Breast epithelium (tissue), 4 donors: ENCODE measurements around the gene BPGM. TPM values are rescaled to one million over a fixed set of nuclear protein-coding genes. Genes with fewer than 3 reads are reported as not detected.

Experiments used
- DNase-seq, 2 donors: peaks; one replicate each; pipeline ENCODE4 v3.0.0-alpha.2; 2019; ENCODE audit warnings: low spot score in 2 of 2
- H3K27ac ChIP-seq, 2 donors: fragments of 200-600 bp; sonication (generic) in 1 of 2; one replicate each; pipeline ENCODE4 v1.5.1; 2016 to 2019; ENCODE audit warnings: mild to moderate bottlenecking in 1 of 2
- H3K27me3 ChIP-seq, 2 donors: fragments of 200-600 bp; sonication (generic) in 1 of 2; one replicate each; pipeline versions ENCODE4 v1.5.1 to v1.6.0; 2017 to 2019; ENCODE audit warnings: control low read depth in 1 of 2, mild to moderate bottlenecking in 1 of 2
- H3K36me3 ChIP-seq: fragments of 200-600 bp; one replicate; pipeline ENCODE4 v1.5.1; 2019
- H3K4me1 ChIP-seq, 2 donors: fragments of 200-600 bp; sonication (generic); one replicate each; pipeline ENCODE4 v1.5.1; 2016 to 2019; ENCODE audit warnings: control low read depth in 1 of 2
- H3K4me3 ChIP-seq, 3 donors: fragments of 200-600 bp; sonication (generic); 1 replicate in 2 of 3; 2 replicates in 1 of 3; pipeline ENCODE4 v1.5.1; 2016 to 2019; ENCODE audit warnings: mild to moderate bottlenecking in 3 of 3, moderate library complexity in 2 of 3
- H3K9me3 ChIP-seq, 2 donors: fragments of 200-600 bp; sonication (generic) in 1 of 2; one replicate each; pipeline ENCODE4 v1.5.1; 2016 to 2019; ENCODE audit warnings: control low read depth in 1 of 2
- CTCF ChIP-seq, 3 donors: fragments of 450-650 bp; IDR thresholded peaks; one replicate each; pipeline ENCODE4 v1.5.1; 2016 to 2017; ENCODE audit warnings: antibody characterized with exemption in 3 of 3, mild to moderate bottlenecking in 3 of 3, moderate library complexity in 3 of 3
- POLR2A ChIP-seq: fragments of 450-650 bp; IDR thresholded peaks from one replicate; pipeline ENCODE4 v1.6.1; 2016; ENCODE audit warnings: antibody characterized with exemption, mild to moderate bottlenecking, moderate library complexity
- POLR2AphosphoS5 ChIP-seq, 3 donors: sonication (generic); formaldehyde crosslinking; IDR thresholded peaks; one replicate each; pipeline ENCODE4 v1.6.1; 2017; ENCODE audit warnings: antibody characterized with exemption in 3 of 3
- intact Hi-C: fragments of 100-400 bp; cut with DNase I; formaldehyde crosslinking; loops from one replicate; pipeline ENCODE4 v1.15.1; 2023; ENCODE audit warnings: low total_unique reads
- total RNA-seq, 3 donors: library from RNA; depleted of rRNA; stranded (reverse); fragments of >200 nt; gene quantifications; one replicate each; pipeline ENCODE4 v1.1.0, GENCODE V29; 2016

The BPGM gene
- total RNA-seq, 3 donors from 2014 or later, result 12.3 to 18.7 (median 16.4) TPM

- intact Hi-C loops, result no loop called here
- Histone ChIP-seq H3K4me1 (no peaks in the 10 kb centered on the region), H3K27me3 (no peaks in the 10 kb centered on the region), H3K27ac (peak overlapping the region; percentile 68 to 91), H3K4me3 (peak overlapping the region; percentile 59 to 76 (median 69)), H3K9me3 (no peaks in the 10 kb centered on the region), H3K36me3 (no peaks in the 10 kb centered on the region)
- TF ChIP-seq CTCF (IDR thresholded peaks at IDR 0.05), result no peak
- no peak for TF ChIP-seq POLR2AphosphoS5 (IDR thresholded peaks at IDR 0.05)
- TF ChIP-seq POLR2A, result no peak
- no peak for DNase-seq
Observed at GRCh38 chr7:134645935-134646334, 718 bp upstream of the BPGM start.

- H3K4me3 ChIP-seq, result no peak overlapping the region
- intact Hi-C loops, result no loop called here
- no peaks in the 10 kb centered on the region for H3K36me3 ChIP-seq
- no peak overlapping the region for H3K27ac ChIP-seq
- no peaks in the 10 kb centered on the region for H3K27me3 ChIP-seq
- no peaks in the 10 kb centered on the region for H3K4me1 ChIP-seq
- TF ChIP-seq POLR2A (no peak), CTCF (IDR thresholded peaks at IDR 0.05) (no peak), POLR2AphosphoS5 (IDR thresholded peaks at IDR 0.05) (no peak)
- no peak for DNase-seq
- H3K9me3 ChIP-seq, result no peaks in the 10 kb centered on the region
Observed at GRCh38 chr7:134648456-134648855, 1.8 kb downstream of the BPGM start.

- H3K4me3 ChIP-seq, result no peak overlapping the region
- intact Hi-C loops, result no loop called here
- no peak overlapping the region for H3K27ac ChIP-seq
- DNase-seq, result no peak
- TF ChIP-seq POLR2A, result no peak
- TF ChIP-seq CTCF (IDR thresholded peaks at IDR 0.05), result no peak
- no peak for TF ChIP-seq POLR2AphosphoS5 (IDR thresholded peaks at IDR 0.05)
- no peaks in the 10 kb centered on the region for H3K9me3 ChIP-seq
- no peaks in the 10 kb centered on the region for H3K36me3 ChIP-seq
- H3K27me3 ChIP-seq, result no peaks in the 10 kb centered on the region
- no peaks in the 10 kb centered on the region for H3K4me1 ChIP-seq
Observed at GRCh38 chr7:134649226-134649775, 2.6 kb downstream of the BPGM start.

GRCh38 chr7:134651991-134652390 lies 5.3 kb downstream of the BPGM start:
- intact Hi-C loops, result no loop called here
- Histone ChIP-seq H3K4me3 (no peak overlapping the region), H3K27ac (no peak overlapping the region), H3K9me3 (no peaks in the 10 kb centered on the region), H3K36me3 (no peaks in the 10 kb centered on the region), H3K4me1 (no peaks in the 10 kb centered on the region), H3K27me3 (no peaks in the 10 kb centered on the region)
- DNase-seq, result no peak
- TF ChIP-seq POLR2AphosphoS5 (IDR thresholded peaks at IDR 0.05), result no peak
- no peak for TF ChIP-seq CTCF (IDR thresholded peaks at IDR 0.05)
- no peak for TF ChIP-seq POLR2A

GRCh38 chr7:134654104-134654775 lies 7.6 kb downstream of the BPGM start:
- no peak overlapping the region for H3K4me3 ChIP-seq
- H3K27me3 ChIP-seq, result no peaks in the 10 kb centered on the region
- H3K4me1 ChIP-seq, result no peaks in the 10 kb centered on the region
- TF ChIP-seq POLR2AphosphoS5 (IDR thresholded peaks at IDR 0.05) (no peak), POLR2A (no peak), CTCF (IDR thresholded peaks at IDR 0.05) (no peak)
- no peaks in the 10 kb centered on the region for H3K36me3 ChIP-seq
- intact Hi-C loops, result no loop called here
- H3K27ac ChIP-seq, result no peak overlapping the region
- H3K9me3 ChIP-seq, result no peaks in the 10 kb centered on the region
- no peak for DNase-seq
